HK-2 (cell line): ENCODE data around the gene CTR9.
"Not testable (repeated sequence)": the region's sequence is repeated elsewhere in the genome, so short reads cannot be mapped to it uniquely, and the experiment has no call there.

ENCODE experiments used
- DNase-seq: peaks from one replicate; pipeline ENCODE4 v3.0.0-alpha.2; 2018; ENCODE audit not compliant: unreplicated experiment

CTR9 gene

GRCh38 chr11:10822491-10822890, 71.4 kb downstream of the CTR9 start:
- DNase-seq: not testable (repeated sequence)

- DNase-seq: no peak
These were observed 72.1 kb downstream of the CTR9 start for GRCh38 chr11:10823152-10823579.

GRCh38 chr11:10824888-10825287, 73.8 kb downstream of the CTR9 start:
- DNase-seq: no peak

- DNase-seq: no peak
These were observed 77.4 kb downstream of the CTR9 start for GRCh38 chr11:10828402-10828801.

DNA sequence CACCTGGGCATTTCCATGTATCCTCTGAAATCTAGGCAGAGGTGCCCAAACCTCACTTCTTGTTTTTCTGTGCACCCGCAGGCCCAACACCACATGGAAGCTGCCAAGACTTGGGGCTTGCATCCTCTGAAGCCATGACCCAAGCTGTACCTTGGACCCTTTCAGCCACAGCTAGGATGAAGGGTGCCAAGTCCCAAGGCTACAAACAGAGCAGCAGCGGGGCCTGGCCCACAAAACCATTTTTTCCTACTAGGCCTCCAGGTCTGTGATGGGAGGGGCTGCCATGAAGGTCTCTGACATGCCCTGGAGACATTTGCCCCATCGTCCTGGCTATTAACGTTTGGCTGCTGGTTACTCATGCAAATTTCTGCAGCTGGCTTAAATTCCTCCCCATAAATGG, 78.1 kb downstream of the CTR9 start:
- no peak for DNase-seq
